K562 (cell line): ENCODE results near the gene ZSCAN22. TPM values are rescaled to one million over a fixed set of nuclear protein-coding genes. Genes with fewer than 3 reads are reported as not detected.

Experiments
- BCOR ChIP-seq: fragments of 450-650 bp; IDR thresholded peaks from 2 replicates; pipeline ENCODE4 v1.6.1; 2016
- CREB3L1 ChIP-seq: fragments of 450-650 bp; IDR thresholded peaks from 2 replicates; pipeline ENCODE4 v1.6.1; 2014; ENCODE audit warnings: low read depth, mild to moderate bottlenecking, moderate library complexity, borderline replicate concordance
- ETV1 ChIP-seq: fragments of 450-650 bp; conservative IDR thresholded peaks from 2 replicates; pipeline ENCODE4 v1.6.1; 2016; ENCODE audit warnings: missing genetic modification characterization, control low read depth, low read depth, missing compliant biosample characterization
- GTF2F1 ChIP-seq: IDR thresholded peaks from 2 replicates; pipeline ENCODE4 v1.6.1; 2011; ENCODE audit warnings: low read depth, low read length, improper control_type of control experiment
- MGA ChIP-seq: fragments of 450-650 bp; IDR thresholded peaks from 2 replicates; pipeline ENCODE4 v1.6.1; 2016; ENCODE audit warnings: mild to moderate bottlenecking, moderate library complexity
- NFIX ChIP-seq: fragments of 250-450 bp; sonication (Bioruptor Pico); IDR thresholded peaks from 2 replicates; pipeline ENCODE4 v1.4.0; 2020; ENCODE audit warnings: low read depth, mild to moderate bottlenecking, moderate library complexity
- SP2 ChIP-seq: IDR thresholded peaks from 2 replicates; pipeline ENCODE4 v1.6.1; 2011; ENCODE audit warnings: mild to moderate bottlenecking, low read depth, low read length, moderate library complexity; ENCODE audit not compliant: poor library complexity, severe bottlenecking; ENCODE audit errors: extremely low read depth
- ZBTB26 ChIP-seq: fragments of 450-650 bp; formaldehyde crosslinking; IDR thresholded peaks from 2 replicates; pipeline ENCODE4 v1.4.0; 2022; ENCODE audit warnings: missing genetic modification characterization
- ZNF274 ChIP-seq: IDR thresholded peaks from 2 replicates; pipeline ENCODE4 v1.6.1; 2011; ENCODE audit warnings: low read depth, mild to moderate bottlenecking, low read length, moderate library complexity, borderline replicate concordance
- ZNF449 ChIP-seq: fragments of 250-450 bp; sonication (Bioruptor Pico); IDR thresholded peaks from 2 replicates; pipeline ENCODE4 v1.8.0; 2022; ENCODE audit warnings: moderate library complexity, mild to moderate bottlenecking, inconsistent platforms
- polyA plus RNA-seq, 8 experiments: library from polyadenylated mRNA; depleted of rRNA in 4 of 8; stranded (reverse) in 5 of 8; unstranded in 3 of 8; fragments of >200 nt; fragmentation: Nextera tagmentation in 2 of 8; fragmentation: Illumina TruSeq in 1 of 8; extraction: Ambion mirVana in 2 of 8; extraction: Trizol in 1 of 8; gene quantifications; 2 replicates each; pipeline versions ENCODE4 v1.2.1 to v1.2.3, GENCODE V29; 2011 to 2014; ENCODE audit warnings: inconsistent platforms in 1 of 8, missing spikeins in 1 of 8
- total RNA-seq, 7 experiments: library from RNA; depleted of rRNA in 6 of 7; stranded (reverse); fragments of >200 nt in 6 of 7; fragmentation: Illumina TruSeq in 2 of 7; extraction: Trizol in 2 of 7; gene quantifications; 2 replicates each; pipeline versions ENCODE4 v1.2.1 to v1.2.3, GENCODE V29; 2011 to 2021; ENCODE audit warnings: low replicate concordance in 1 of 7

The ZSCAN22 gene
- total and polyA plus RNA-seq, 9 of the 15 experiments (the other 6 are each of a cell fraction or from before 2014, with no cell fraction given) = 0.98 to 5.3 (median 3.0) TPM

GRCh38 chr19:58362272-58362994 is 35.6 kb downstream of the ZSCAN22 start, which contains the start of gene ZNF497 (continued):
- no peak; the same call in 1 of the 2 replicates for TF ChIP-seq MGA
- TF ChIP-seq ZNF274 = no peak; the same call in 1 of the 2 replicates
- no peak for TF ChIP-seq NFIX (CRISPR knock-in tag)
- TF ChIP-seq ZNF449 = no peak
- TF ChIP-seq ZBTB26 (CRISPR knock-in tag) = no peak
- TF ChIP-seq CREB3L1 = peak; percentile 86
- 0 out of 2 replicates have a peak, but pooled peaks have one; percentile 67 for TF ChIP-seq BCOR
- peak; percentile 51; the same call in 1 of the 2 replicates for TF ChIP-seq GTF2F1
- TF ChIP-seq SP2 = peak; percentile 96
- peak; percentile 92 for TF ChIP-seq ETV1
